ENCODE measurements around the gene YTHDF1. TPM values are rescaled to one million over a fixed set of nuclear protein-coding genes. Genes with fewer than 3 reads are reported as not detected.
"Not testable (repeated sequence)": the region's sequence is repeated elsewhere in the genome, so short reads cannot be mapped to it uniquely, and the experiment has no call there.

YTHDF1 gene
- polyA plus RNA-seq, 10 donors, result 27.1 to 35.3 (median 28.8) TPM

GRCh38 chr20:63172726-63173125, 43.2 kb downstream of the YTHDF1 start:
- no peak for DNase-seq

GRCh38 chr20:63171991-63172390, 43.9 kb downstream of the YTHDF1 start:
- DNase-seq, result no peak

GRCh38 chr20:63169681-63170080, 46.2 kb downstream of the YTHDF1 start:
- DNase-seq, result no peak

- DNase-seq, result no peak
These were observed 47.1 kb downstream of the YTHDF1 start for GRCh38 chr20:63168861-63169260.

- DNase-seq, result no peak
These were observed 47.9 kb downstream of the YTHDF1 start for GRCh38 chr20:63167918-63168520.

GRCh38 chr20:63167026-63167917, 48.7 kb downstream of the YTHDF1 start:
- DNase-seq, result no peak

- no peak for DNase-seq
These were observed 49.5 kb downstream of the YTHDF1 start for GRCh38 chr20:63166193-63167020.

- no peak for DNase-seq
These were observed 50.4 kb downstream of the YTHDF1 start for GRCh38 chr20:63165356-63166192.

- DNase-seq, result no peak
These were observed 51.2 kb downstream of the YTHDF1 start for GRCh38 chr20:63164484-63165355.

- DNase-seq, result no peak
These were observed 52.1 kb downstream of the YTHDF1 start for GRCh38 chr20:63163596-63164483.

- no peak for DNase-seq
These were observed 52.8 kb downstream of the YTHDF1 start for GRCh38 chr20:63163171-63163570.

- no peak for DNase-seq
These were observed 53.6 kb downstream of the YTHDF1 start for GRCh38 chr20:63162206-63162795.

GRCh38 chr20:63161176-63161651, 54.7 kb downstream of the YTHDF1 start:
- DNase-seq, result no peak

GRCh38 chr20:63160641-63161175, 55.2 kb downstream of the YTHDF1 start:
- DNase-seq, result no peak

GRCh38 chr20:63159826-63160640, 55.9 kb downstream of the YTHDF1 start:
- no peak for DNase-seq

GRCh38 chr20:63159251-63159650, 56.7 kb downstream of the YTHDF1 start:
- not testable (repeated sequence) for DNase-seq

- DNase-seq, result no peak
These were observed 57.1 kb downstream of the YTHDF1 start for GRCh38 chr20:63158845-63159244.

GRCh38 chr20:63158352-63158751, 57.6 kb downstream of the YTHDF1 start:
- DNase-seq, result no peak

All from muscle of back (tissue), 11 donors.